SK-N-MC (cell line): ENCODE measurements around the gene INHBE.

Experiments
- FOXP2 ChIP-seq: optimal IDR thresholded peaks from 2 replicates; pipeline ENCODE3; 2011; ENCODE audit warnings: mild to moderate bottlenecking, moderate library complexity; ENCODE audit not compliant: insufficient read depth; ENCODE audit errors: extremely low read length, control extremely low read depth
- POLR2AphosphoS5 ChIP-seq: IDR thresholded peaks from 2 replicates; pipeline ENCODE4 v1.6.1; 2012; ENCODE audit warnings: mild to moderate bottlenecking, low read depth, low read length, borderline replicate concordance

GRCh38 chr12:57450057-57450456 lies 5.0 kb upstream of the INHBE start:
- TF ChIP-seq POLR2AphosphoS5, result no peak
- no peak for TF ChIP-seq FOXP2
